HepG2 (cell line): ENCODE results near the gene TFF1. TPM values are rescaled to one million over a fixed set of nuclear protein-coding genes. Genes with fewer than 3 reads are reported as not detected.

Experiments
- ATAC-seq: fragments of 200-7000 bp; cut with Tn5 transposase; 3 replicates; pipeline ENCODE4 v1.9.1; 2020; ENCODE audit warnings: mild to moderate bottlenecking, moderate library complexity
- BruUV-seq: library from RNA; stranded (reverse); fragments of 400-500 nt; replicated peaks from 2 replicates; lab custom pipeline; 2021; lab: Mats Ljungman, UMichigan
- CTCF ChIA-PET: fragments of 300-600 bp; formaldehyde crosslinking; extraction: SDS; loops from one replicate; lab custom pipeline; 2021; ENCODE audit warnings: low total read pairs, inconsistent platforms, low intra/inter-chr PET ratio; lab: Yijun Ruan, JAX
- POLR2A ChIA-PET: fragments of 350-600 bp; sonication (Branson Sonifier 250); formaldehyde crosslinking; loops from one replicate; lab custom pipeline; 2020; ENCODE audit warnings: antibody characterized with exemption, inconsistent platforms; lab: Yijun Ruan, JAX
- DNase-seq: peaks from one replicate; pipeline ENCODE4 v3.0.0-alpha.2; 2015; ENCODE audit warnings: low spot score
- FAIRE-seq: peaks from 3 replicates; lab custom pipeline; 2011; peaks lifted over from hg19 to GRCh38; lab: Jason Lieb, UNC
- H2AFZ ChIP-seq: one replicate; pipeline ENCODE4 v1.6.1; 2011; ENCODE audit warnings: low read length, inconsistent platforms
- H3K27ac ChIP-seq: fragments of 300-600 bp; 3 replicates; pipeline ENCODE4 v1.8.0; 2011; ENCODE audit warnings: mixed run types, mild to moderate bottlenecking, mixed read lengths, low read length, inconsistent platforms; ENCODE audit not compliant: insufficient read depth; ENCODE audit errors: extremely low read length
- H3K27me3 ChIP-seq, 2 experiments: fragments of 200-600 bp in 1 of 2; 2 replicates in 1 of 2; 3 replicates in 1 of 2; pipeline versions ENCODE4 v1.6.0 to v1.8.0; 2011; ENCODE audit warnings: low read length in 2 of 2, mild to moderate bottlenecking in 2 of 2, moderate library complexity in 2 of 2, inconsistent platforms in 1 of 2; ENCODE audit not compliant: insufficient read depth in 2 of 2, control insufficient read depth in 1 of 2
- H3K36me3 ChIP-seq, 2 experiments: fragments of 200-600 bp in 1 of 2; replicated peaks in 1 of 2; 2 replicates in 1 of 2; 3 replicates in 1 of 2; pipeline versions ENCODE4 v1.5.1 to v1.8.0; 2011; ENCODE audit warnings: low read length in 2 of 2, inconsistent platforms in 1 of 2; ENCODE audit not compliant: insufficient read depth in 2 of 2, control insufficient read depth in 1 of 2
- H3K4me1 ChIP-seq: 2 replicates; pipeline ENCODE4 v1.5.1; 2012; ENCODE audit warnings: low read length, inconsistent platforms; ENCODE audit not compliant: insufficient read depth
- H3K4me2 ChIP-seq: 2 replicates; pipeline ENCODE4 v1.6.0; 2011; ENCODE audit warnings: low read depth, low read length, inconsistent platforms
- H3K4me3 ChIP-seq, 3 experiments: fragments of 200-600 bp in 1 of 3; sonication (generic), shearing (Covaris generic) in 1 of 3; replicated peaks in 1 of 3; 2 replicates each; pipeline ENCODE4 v1.5.1; 2011 to 2016; ENCODE audit warnings: low read length in 3 of 3, inconsistent platforms in 2 of 3, low read depth in 2 of 3, mild to moderate bottlenecking in 2 of 3, control low read depth in 1 of 3, mixed read lengths in 1 of 3; ENCODE audit not compliant: insufficient read depth in 1 of 3
- H3K79me2 ChIP-seq: one replicate; pipeline ENCODE4 v1.6.1; 2011; ENCODE audit warnings: low read length, inconsistent platforms; ENCODE audit not compliant: insufficient read depth
- H3K9ac ChIP-seq: 2 replicates; pipeline ENCODE4 v1.6.0; 2011; ENCODE audit warnings: mild to moderate bottlenecking, low read depth, low read length, inconsistent platforms; ENCODE audit not compliant: insufficient read depth
- H3K9me3 ChIP-seq: 2 replicates; pipeline ENCODE4 v1.5.1; 2012; ENCODE audit warnings: mild to moderate bottlenecking, low read length
- H4K20me1 ChIP-seq: 2 replicates; pipeline ENCODE4 v1.6.0; 2011; ENCODE audit warnings: inconsistent platforms, mild to moderate bottlenecking, low read length, moderate library complexity; ENCODE audit not compliant: insufficient read depth
- FOXA1 ChIP-seq, 2 experiments: fragments of 450-650 bp in 1 of 2; sonication (generic) in 1 of 2; formaldehyde crosslinking in 1 of 2; IDR thresholded peaks; 2 replicates each; pipeline versions ENCODE4 v1.4.0 to v1.6.1; 2016 to 2020; ENCODE audit warnings: missing genetic modification reagents in 1 of 2
- ZNF354B ChIP-seq: sonication (generic); formaldehyde crosslinking; IDR thresholded peaks from 2 replicates; pipeline ENCODE4 v1.8.0; 2022; ENCODE audit warnings: mild to moderate bottlenecking, missing genetic modification reagents
- WGBS: methylation state at CpG from one replicate; pipeline ENCODE4 v1.1.6; 2017; ENCODE audit warnings: low lambda C conversion rate; 5-methylcytosine and 5-hydroxymethylcytosine counted together
- in situ Hi-C: cut with HindIII; loops from 2 replicates; pipeline ENCODE4 v1.10.0; 2017; ENCODE audit warnings: low pct_unique_long_range_greater_than_20kb; ENCODE audit not compliant: extremely low pct_ligation_motif_present
- intact Hi-C: fragments of 100-400 bp; cut with micrococcal nuclease; formaldehyde crosslinking; loops from one replicate; pipeline ENCODE4 v1.10.0; 2022; ENCODE audit not compliant: unreplicated experiment
- polyA plus RNA-seq, 8 experiments: library from polyadenylated mRNA; depleted of rRNA in 3 of 8; stranded (reverse) in 7 of 8; unstranded in 1 of 8; fragments of >200 nt; fragmentation: Illumina TruSeq in 4 of 8; extraction: Trizol in 4 of 8; gene quantifications; 2 replicates each; pipeline versions ENCODE4 v1.2.1 to v1.2.3, GENCODE V29; 2011 to 2016; ENCODE audit warnings: low read depth in 4 of 8, missing spikeins in 1 of 8, mixed read lengths in 1 of 8; ENCODE audit not compliant: insufficient read depth in 1 of 8
- total RNA-seq, 5 experiments: library from RNA; depleted of rRNA; stranded (reverse); fragments of >200 nt; fragmentation: Illumina TruSeq; extraction: Trizol; gene quantifications; 2 replicates each; pipeline ENCODE4 v1.2.3, GENCODE V29; 2016; ENCODE audit warnings: low read depth in 1 of 5
- TF ChIP-seq, protein P1 (sequence below): sonication (generic); formaldehyde crosslinking; IDR thresholded peaks from 2 replicates; pipeline ENCODE4 v1.4.0; 2020; ENCODE audit warnings: missing genetic modification reagents, low read depth, mild to moderate bottlenecking, borderline replicate concordance
- TF ChIP-seq, protein P2 (sequence below): IDR thresholded peaks from 2 replicates; pipeline ENCODE4 v1.6.1; 2012; ENCODE audit warnings: low read depth, low read length, improper control_type of control experiment

Gene TFF1
- total and polyA plus RNA-seq, 2 of the 13 experiments (the other 11 are each of a cell fraction or from before 2014, with no cell fraction given) = 0.24 to 19.4 TPM

DNA sequence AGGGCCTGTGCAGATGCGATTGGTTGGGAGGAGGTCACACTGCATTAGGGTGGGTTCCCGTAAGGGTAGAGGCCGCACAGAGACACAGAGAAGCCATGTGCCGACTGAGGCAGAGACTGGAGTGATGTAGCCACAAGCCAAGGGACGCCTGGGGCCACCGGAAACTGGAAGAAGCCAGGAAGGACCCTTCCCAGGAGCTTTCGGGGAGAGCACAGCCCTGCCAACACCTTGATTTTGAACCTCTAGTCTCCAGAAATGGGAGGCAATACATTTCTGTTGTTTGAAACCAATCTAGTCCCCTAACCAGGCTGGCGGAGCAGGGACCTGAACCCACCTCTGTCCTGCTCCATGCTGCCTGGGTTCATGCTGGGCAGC lies 48.2 kb upstream of the TFF1 start:
- Histone ChIP-seq H2AFZ (no peak overlapping the region), H3K27ac (no peak overlapping the region), H3K4me1 (peaks cover 19% of the 10 kb centered on the region), H3K79me2 (no peaks in the 10 kb centered on the region), H4K20me1 (no peaks in the 10 kb centered on the region), H3K36me3 (no peaks in the 10 kb centered on the region), H3K4me3 (peak overlapping the region in 1 of 3 experiments; percentile 38; a peak in 1 of 6 replicates), H3K9me3 (no peaks in the 10 kb centered on the region), H3K4me2 (peak overlapping the region; percentile 69; the same call in 1 of the 2 replicates), H3K9ac (no peak overlapping the region), H3K27me3 (peaks cover 1 to 9% of the 10 kb centered on the region in 2 experiments; a peak in 4 of 5 replicates)
- ATAC-seq (no peak), FAIRE-seq (no peak), DNase-seq (no peak)
- no TSS peak for BruUV-seq
- TF ChIP-seq, protein P1, sequence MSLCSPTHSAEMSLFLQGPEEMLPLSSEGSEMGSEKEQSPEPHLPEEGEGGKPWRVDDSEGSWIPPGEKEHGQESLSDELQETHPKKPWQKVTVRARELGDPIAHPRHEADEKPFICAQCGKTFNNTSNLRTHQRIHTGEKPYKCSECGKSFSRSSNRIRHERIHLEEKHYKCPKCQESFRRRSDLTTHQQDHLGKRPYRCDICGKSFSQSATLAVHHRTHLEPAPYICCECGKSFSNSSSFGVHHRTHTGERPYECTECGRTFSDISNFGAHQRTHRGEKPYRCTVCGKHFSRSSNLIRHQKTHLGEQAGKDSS = no peak
- in situ Hi-C loops (no loop called here), intact Hi-C loops (no loop called here)
- WGBS = 73% methylated on average over 8 of the region's 8 CpGs
- ChIA-PET CTCF (no interaction called here), POLR2A (no interaction called here)

DNA sequence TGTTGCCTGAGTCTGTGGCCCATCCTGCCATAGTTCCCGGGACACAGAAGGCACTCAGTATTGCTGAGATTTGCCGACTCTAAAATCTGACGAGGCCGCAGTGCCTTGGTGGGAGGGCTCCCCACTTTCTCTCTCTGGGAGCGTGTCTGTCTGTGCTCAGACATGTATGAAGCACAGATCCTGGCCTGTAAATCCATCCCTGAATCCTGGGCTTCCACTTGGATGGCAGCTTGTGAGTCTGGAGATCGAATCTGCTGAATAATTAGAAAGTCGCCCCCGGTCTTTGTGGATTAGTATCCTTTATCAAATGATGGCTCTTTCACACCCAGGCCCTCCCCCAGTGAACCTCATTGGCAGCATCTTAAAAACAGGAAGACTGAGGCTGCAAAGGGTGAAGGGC lies 47.7 kb upstream of the TFF1 start:
- BruUV-seq = no TSS peak
- Histone ChIP-seq H3K4me3 (no peak overlapping the region), H3K27me3 (peaks cover 1 to 9% of the 10 kb centered on the region in 2 experiments; a peak in 4 of 5 replicates), H3K4me2 (no peak overlapping the region), H3K27ac (no peak overlapping the region), H3K79me2 (no peaks in the 10 kb centered on the region), H4K20me1 (no peaks in the 10 kb centered on the region)
- intact Hi-C loops (no loop called here), in situ Hi-C loops (no loop called here)
- CTCF ChIA-PET = no interaction called here
- FAIRE-seq (no peak), ATAC-seq (no peak)
- WGBS = 79% methylated on average over 5 of the region's 8 CpGs
- TF ChIP-seq ZNF354B (no peak), FOXA1 (IDR thresholded peaks at IDR 0.05) (no peak), FOXA1 (CRISPR knock-in tag; IDR thresholded peaks at IDR 0.05) (no peak)
- TF ChIP-seq, protein P2, sequence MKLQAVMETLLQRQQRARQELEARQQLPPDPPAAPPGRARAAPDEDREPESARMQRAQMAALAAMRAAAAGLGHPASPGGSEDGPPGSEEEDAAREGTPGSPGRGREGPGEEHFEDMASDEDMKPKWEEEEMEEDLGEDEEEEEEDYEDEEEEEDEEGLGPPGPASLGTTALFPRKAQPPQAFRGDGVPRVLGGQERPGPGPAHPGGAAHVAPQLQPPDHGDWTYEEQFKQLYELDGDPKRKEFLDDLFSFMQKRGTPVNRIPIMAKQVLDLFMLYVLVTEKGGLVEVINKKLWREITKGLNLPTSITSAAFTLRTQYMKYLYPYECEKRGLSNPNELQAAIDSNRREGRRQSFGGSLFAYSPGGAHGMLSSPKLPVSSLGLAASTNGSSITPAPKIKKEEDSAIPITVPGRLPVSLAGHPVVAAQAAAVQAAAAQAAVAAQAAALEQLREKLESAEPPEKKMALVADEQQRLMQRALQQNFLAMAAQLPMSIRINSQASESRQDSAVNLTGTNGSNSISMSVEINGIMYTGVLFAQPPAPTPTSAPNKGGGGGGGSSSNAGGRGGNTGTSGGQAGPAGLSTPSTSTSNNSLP = no peak
- TF ChIP-seq, all 625 proteins: peak for 0
- no peaks in the 10 kb centered on the region for H3K36me3 ChIP-seq
- no peak overlapping the region for H3K9ac ChIP-seq
- no peak overlapping the region for H2AFZ ChIP-seq
- H3K4me1 ChIP-seq = peaks cover 19% of the 10 kb centered on the region
- H3K9me3 ChIP-seq = no peaks in the 10 kb centered on the region
- no peak for DNase-seq
- POLR2A ChIA-PET = no interaction called here
